Uterus (tissue), 2 donors: Measurements from ENCODE around the gene RS1.

Source experiments
- POLR2A ChIP-seq, 2 donors: fragments of 450-650 bp; IDR thresholded peaks; one replicate each; pipeline ENCODE4 v1.6.1; 2016; ENCODE audit warnings: antibody characterized with exemption in 2 of 2, mild to moderate bottlenecking in 1 of 2, moderate library complexity in 1 of 2
- TF ChIP-seq, protein P1 (sequence below), 4 experiments: fragments of 200-600 bp in 2 of 4; fragments of 450-650 bp in 2 of 4; sonication (generic) in 2 of 4; IDR thresholded peaks; one replicate each; pipeline ENCODE4 v1.5.1; 2016 to 2019; ENCODE audit warnings: antibody characterized with exemption in 4 of 4, mild to moderate bottlenecking in 2 of 4, moderate library complexity in 1 of 4

DNA sequence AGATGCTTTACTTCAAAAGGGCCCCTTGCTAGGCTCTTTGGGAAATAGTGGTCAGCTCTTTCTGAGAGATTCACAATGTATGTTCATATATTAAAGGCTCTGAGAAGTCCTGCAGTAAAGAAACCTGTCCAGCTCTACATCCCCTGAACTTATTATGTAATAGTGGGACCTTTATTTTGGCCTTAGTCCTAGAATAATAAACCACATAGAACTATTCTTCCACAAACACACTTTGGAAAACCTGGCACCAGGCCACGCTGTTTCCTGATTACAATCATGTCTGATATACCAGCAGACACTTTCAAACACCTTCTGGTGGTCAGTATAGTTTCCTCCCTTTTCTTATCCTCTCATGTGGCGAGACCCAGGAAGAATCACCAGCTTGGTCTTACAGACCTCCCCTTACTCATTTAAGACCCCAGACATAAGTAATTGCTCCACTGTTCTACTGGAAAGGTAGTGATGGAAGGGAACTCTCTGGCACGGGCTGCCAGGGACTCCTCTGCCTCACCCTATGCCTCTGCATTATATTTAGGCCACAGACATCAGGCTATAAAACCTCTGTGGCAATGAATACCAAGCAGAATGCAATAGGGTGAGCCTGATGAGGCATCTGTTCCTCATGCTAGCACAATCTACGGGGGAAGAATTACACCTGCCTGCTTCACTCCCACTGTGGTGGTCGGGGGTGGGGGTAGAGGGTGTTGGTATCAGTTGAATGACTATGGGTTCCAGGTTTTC is 29.9 kb upstream of the RS1 start:
- TF ChIP-seq, protein P1, sequence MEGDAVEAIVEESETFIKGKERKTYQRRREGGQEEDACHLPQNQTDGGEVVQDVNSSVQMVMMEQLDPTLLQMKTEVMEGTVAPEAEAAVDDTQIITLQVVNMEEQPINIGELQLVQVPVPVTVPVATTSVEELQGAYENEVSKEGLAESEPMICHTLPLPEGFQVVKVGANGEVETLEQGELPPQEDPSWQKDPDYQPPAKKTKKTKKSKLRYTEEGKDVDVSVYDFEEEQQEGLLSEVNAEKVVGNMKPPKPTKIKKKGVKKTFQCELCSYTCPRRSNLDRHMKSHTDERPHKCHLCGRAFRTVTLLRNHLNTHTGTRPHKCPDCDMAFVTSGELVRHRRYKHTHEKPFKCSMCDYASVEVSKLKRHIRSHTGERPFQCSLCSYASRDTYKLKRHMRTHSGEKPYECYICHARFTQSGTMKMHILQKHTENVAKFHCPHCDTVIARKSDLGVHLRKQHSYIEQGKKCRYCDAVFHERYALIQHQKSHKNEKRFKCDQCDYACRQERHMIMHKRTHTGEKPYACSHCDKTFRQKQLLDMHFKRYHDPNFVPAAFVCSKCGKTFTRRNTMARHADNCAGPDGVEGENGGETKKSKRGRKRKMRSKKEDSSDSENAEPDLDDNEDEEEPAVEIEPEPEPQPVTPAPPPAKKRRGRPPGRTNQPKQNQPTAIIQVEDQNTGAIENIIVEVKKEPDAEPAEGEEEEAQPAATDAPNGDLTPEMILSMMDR (IDR thresholded peaks at IDR 0.05), result no peak
- TF ChIP-seq POLR2A (IDR thresholded peaks at IDR 0.05), result no peak
